OCI-M2 (cell line): ENCODE data around the gene ESF1.

Source experiments
- DNase-seq: peaks from one replicate; lab custom pipeline; 2025; ENCODE audit not compliant: unreplicated experiment; lab: John Stamatoyannopoulos, UW

The ESF1 gene

GRCh38 chr20:13684566-13685222 is 100.0 kb downstream of the ESF1 start:
- no peak for DNase-seq

- no peak for DNase-seq
These were observed 100.9 kb downstream of the ESF1 start for GRCh38 chr20:13683833-13684232.

GRCh38 chr20:13681248-13682125 is 103.2 kb downstream of the ESF1 start:
- no peak for DNase-seq

- no peak for DNase-seq
These were observed 105.8 kb downstream of the ESF1 start for GRCh38 chr20:13678944-13679343.

GRCh38 chr20:13677241-13677640 is 107.5 kb downstream of the ESF1 start:
- DNase-seq: no peak

- no peak for DNase-seq
These were observed 108.0 kb downstream of the ESF1 start for GRCh38 chr20:13676682-13677081.

- no peak for DNase-seq
These were observed 112.0 kb downstream of the ESF1 start for GRCh38 chr20:13672690-13673089.

GRCh38 chr20:13671916-13672378 is 112.8 kb downstream of the ESF1 start:
- no peak for DNase-seq

GRCh38 chr20:13671512-13671911 is 113.2 kb downstream of the ESF1 start:
- no peak for DNase-seq

- no peak for DNase-seq
These were observed 114.6 kb downstream of the ESF1 start for GRCh38 chr20:13670160-13670559.

GRCh38 chr20:13665709-13666395 is 118.9 kb downstream of the ESF1 start:
- DNase-seq: no peak
